ENCODE measurements around the gene JOSD1.

DNA sequence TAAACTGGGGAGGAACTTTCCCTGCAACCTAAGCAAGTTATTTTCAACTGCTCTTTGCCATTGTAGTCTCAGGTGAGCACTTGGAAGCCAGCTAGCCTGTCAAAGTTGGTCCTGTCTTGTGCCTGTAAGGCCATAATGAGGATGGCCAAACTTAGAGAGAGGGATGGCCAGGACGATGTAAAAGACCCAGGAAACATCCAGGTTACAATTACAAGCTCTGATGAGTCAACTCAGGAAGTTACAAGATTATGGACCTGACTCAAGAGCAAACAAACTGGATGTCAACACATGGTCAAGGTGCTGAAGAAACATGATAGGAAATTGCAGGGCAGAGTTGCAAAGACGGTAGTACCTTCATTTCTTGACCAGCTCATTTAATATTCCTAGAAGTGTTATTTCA is 6.6 kb upstream of the JOSD1 start:
- TF ChIP-seq EP300 (IDR thresholded peaks at IDR 0.05): no peak
- no peak for TF ChIP-seq POLR2A (IDR thresholded peaks at IDR 0.05)
